HG02943 (cell line): ENCODE measurements around the gene TYRP1.
"Not testable (repeated sequence)": the region's sequence is repeated elsewhere in the genome, so short reads cannot be mapped to it uniquely, and the experiment has no call there.

Experiments
- ATAC-seq: cut with Tn5 transposase; IDR thresholded peaks from one replicate; pipeline ENCODE4 v1.9.1; 2021; ENCODE audit warnings: mild to moderate bottlenecking, low read depth, moderate library complexity; ENCODE audit not compliant: unreplicated experiment

TYRP1 gene, protein sequence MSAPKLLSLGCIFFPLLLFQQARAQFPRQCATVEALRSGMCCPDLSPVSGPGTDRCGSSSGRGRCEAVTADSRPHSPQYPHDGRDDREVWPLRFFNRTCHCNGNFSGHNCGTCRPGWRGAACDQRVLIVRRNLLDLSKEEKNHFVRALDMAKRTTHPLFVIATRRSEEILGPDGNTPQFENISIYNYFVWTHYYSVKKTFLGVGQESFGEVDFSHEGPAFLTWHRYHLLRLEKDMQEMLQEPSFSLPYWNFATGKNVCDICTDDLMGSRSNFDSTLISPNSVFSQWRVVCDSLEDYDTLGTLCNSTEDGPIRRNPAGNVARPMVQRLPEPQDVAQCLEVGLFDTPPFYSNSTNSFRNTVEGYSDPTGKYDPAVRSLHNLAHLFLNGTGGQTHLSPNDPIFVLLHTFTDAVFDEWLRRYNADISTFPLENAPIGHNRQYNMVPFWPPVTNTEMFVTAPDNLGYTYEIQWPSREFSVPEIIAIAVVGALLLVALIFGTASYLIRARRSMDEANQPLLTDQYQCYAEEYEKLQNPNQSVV

GRCh38 chr9:12693141-12693540 lies at the start of gene TYRP1:
Gene TYRP1, plus strand, starts transcription at chr9:12693385. Its CDS starts 612 bp downstream, at chr9:12693997.
- no peak for ATAC-seq

- no peak for ATAC-seq
These were observed 49.5 kb upstream of the TYRP1 start for GRCh38 chr9:12643686-12644085.

- ATAC-seq, result no peak
These were observed 44.3 kb upstream of the TYRP1 start for GRCh38 chr9:12648925-12649324.

- no peak for ATAC-seq
These were observed 42.1 kb upstream of the TYRP1 start for GRCh38 chr9:12651125-12651524.

- ATAC-seq, result no peak
These were observed 40.2 kb upstream of the TYRP1 start for GRCh38 chr9:12652973-12653372.

DNA sequence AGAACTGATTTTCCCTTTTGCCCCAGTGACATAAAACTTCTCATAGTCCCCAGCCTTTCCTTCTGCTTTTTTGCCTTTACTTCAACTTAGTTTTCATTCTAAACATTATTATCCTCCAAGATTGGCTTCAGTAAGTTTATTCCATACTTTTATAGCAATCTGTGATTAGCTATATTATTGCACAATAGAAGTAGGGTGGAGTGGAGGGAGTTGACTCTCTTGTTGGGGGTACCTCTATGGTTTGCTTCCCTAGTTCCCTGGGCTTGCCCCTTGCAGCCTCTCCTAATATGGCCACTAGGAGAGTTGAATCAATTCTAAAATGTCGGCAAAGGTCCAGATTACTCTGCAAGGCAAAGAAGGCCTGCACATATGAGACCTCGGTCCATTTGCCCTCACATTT lies 36.4 kb upstream of the TYRP1 start:
- ATAC-seq, result no peak

DNA sequence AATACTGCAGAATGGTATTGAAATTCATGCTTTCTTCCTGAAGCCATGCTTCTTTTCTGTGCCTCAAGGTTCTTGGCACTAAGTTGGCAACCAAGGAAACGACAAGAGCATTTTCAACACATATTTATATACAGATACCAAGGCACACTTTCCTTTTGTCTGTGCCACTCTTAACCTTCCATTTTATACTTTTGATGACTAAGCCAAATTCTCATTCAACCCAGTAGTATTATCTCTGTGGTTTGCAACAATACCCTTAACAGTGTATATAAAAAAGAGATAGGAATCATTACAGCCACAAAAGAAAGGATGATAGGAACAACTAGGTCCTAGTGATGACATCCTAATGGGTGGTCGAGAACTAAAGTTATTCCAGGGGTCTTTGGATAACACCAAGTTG lies 36.0 kb upstream of the TYRP1 start:
- no peak for ATAC-seq

DNA sequence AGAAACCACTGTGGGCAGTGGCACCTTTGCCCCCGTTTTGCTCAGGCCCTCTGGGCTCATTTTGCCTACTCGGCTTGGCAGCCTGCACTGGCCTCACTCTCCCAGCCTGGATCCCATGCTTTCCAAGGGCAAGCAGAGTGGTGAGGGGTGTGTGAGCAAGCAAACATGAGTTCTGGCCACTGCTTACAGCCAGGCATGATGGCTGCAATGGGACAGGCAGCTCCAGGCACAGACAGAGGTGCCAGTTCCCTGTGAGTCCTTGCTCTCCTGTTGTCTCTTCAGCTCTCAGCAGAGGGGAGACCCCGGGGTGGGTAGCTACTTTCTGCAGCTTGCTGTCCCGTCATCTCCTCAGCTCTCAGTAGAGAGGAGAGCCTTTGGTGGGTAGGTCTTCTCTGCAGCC lies 35.2 kb upstream of the TYRP1 start:
- no peak for ATAC-seq

GRCh38 chr9:12658531-12659209 lies 34.5 kb upstream of the TYRP1 start:
- ATAC-seq, result no peak

DNA sequence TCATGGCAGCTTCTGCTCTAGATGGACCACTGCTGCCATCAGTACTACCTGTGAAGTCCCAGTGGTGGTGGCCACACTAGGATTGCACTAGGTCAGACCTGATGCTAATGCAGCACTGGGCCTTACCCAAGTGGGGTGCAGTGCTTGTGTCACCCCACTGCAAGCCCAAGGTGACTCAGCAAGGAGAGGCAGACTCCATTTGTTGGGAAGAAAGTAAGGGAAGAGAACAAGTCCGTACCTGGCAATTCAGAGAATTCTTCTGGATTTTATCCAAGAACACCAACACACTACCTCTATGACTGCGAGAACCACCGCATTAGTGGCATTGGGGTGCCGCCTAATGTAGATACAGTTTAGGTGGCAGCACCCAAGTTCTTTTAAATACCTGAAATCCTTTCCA lies 34.0 kb upstream of the TYRP1 start:
- no peak for ATAC-seq

GRCh38 chr9:12666813-12667212 lies 26.4 kb upstream of the TYRP1 start:
- no peak for ATAC-seq

- ATAC-seq, result no peak
These were observed 25.3 kb upstream of the TYRP1 start for GRCh38 chr9:12667892-12668291.

DNA sequence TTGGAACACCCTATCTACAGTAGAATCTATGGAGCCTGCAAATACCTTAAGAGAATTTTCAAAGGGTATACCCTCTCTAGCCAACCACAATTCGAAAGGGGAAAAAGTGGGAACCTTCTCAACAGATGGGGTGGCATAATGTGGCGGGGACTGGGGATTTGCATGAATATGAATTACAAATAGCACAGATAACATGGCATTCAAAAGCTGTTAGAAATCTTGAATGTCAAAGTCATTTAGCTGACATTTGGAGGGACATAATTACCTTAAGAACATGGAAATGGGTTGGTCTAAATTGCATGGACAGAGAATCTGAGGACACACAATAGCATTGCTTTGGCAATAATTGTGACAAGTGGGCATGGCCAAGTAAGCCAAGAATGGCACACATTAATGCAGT lies 23.2 kb upstream of the TYRP1 start:
- no peak for ATAC-seq

GRCh38 chr9:12674961-12675360 lies 18.2 kb upstream of the TYRP1 start:
- ATAC-seq, result no peak

GRCh38 chr9:12677462-12678126 lies 15.6 kb upstream of the TYRP1 start:
- ATAC-seq, result not testable (repeated sequence)

DNA sequence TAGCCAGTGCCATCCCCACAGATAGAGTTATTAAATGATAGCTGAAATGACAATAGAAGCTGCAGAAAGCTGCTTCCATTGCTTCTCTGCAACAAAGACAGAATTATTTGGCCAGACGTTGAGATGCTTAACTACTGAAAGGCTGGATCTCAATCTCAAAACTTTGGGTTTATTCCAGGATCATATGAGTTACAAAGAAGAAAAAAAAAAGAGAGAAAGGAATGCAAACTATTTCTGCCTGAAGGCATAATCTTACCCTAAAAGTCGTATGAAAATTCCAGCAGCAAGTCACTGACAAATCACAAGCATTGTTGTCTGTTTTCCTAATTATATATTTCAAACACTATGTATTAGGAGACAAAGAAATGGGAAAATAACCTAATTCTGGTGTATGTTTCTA lies 12.8 kb upstream of the TYRP1 start:
- ATAC-seq, result no peak

- ATAC-seq, result no peak
These were observed 12.4 kb upstream of the TYRP1 start for GRCh38 chr9:12680757-12681156.

DNA sequence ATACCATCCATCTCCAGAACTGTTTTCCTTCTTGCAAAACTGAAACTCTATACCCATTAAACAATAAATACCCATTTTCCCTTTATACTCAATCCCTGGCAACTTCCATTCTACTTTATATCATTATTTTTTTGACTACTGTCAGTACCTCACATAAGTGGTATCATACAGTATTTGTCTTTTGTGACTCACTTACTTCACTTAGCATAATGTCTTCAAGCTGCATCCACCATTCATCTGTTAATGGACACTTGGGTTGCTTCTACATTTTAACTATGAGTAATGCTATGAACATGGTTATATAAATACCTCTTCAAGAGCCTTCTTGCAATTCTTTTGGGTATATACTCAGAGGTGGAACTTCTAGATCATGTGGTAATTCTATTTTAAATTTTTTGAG lies 11.6 kb upstream of the TYRP1 start:
- no peak for ATAC-seq

DNA sequence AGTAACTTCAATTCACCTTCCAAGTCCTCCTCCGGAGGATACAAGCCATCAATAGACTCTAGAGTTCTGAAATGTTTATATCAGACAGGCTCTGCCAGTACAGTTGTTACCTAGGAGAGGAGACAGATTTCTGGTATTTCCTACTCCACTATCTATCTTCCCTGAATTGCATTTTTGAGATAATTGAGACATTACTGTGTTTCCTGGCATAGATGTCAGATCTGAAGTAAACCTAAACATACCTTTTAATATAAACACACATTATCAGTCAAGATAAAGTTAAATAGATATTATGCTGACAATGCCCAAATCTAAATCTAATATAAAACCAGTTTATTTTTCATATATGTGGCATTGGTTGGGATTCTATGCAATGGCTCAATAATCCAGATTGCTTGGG lies 8.2 kb upstream of the TYRP1 start:
- no peak for ATAC-seq

GRCh38 chr9:12689233-12689632 lies 4.0 kb upstream of the TYRP1 start:
- no peak for ATAC-seq

GRCh38 chr9:12694013-12694412 lies 828 bp downstream of the TYRP1 start:
- no peak for ATAC-seq
